Ishikawa (cell line): ENCODE measurements around the gene PELI2.

Experiments used
- CEBPB ChIP-seq: IDR thresholded peaks from 2 replicates; pipeline ENCODE4 v1.6.1; 2012
- CREB1 ChIP-seq: IDR thresholded peaks from 2 replicates; pipeline ENCODE4 v1.6.1; 2012; ENCODE audit warnings: low read depth
- EGR1 ChIP-seq: IDR thresholded peaks from 2 replicates; pipeline ENCODE4 v1.6.1; 2012
- EP300 ChIP-seq: IDR thresholded peaks from 2 replicates; pipeline ENCODE4 v1.6.1; 2012; ENCODE audit warnings: borderline replicate concordance
- FOXM1 ChIP-seq: IDR thresholded peaks from 2 replicates; pipeline ENCODE4 v1.6.1; 2012; ENCODE audit warnings: low read depth, borderline replicate concordance
- MAX ChIP-seq: IDR thresholded peaks from 2 replicates; pipeline ENCODE4 v1.6.1; 2012
- NFIC ChIP-seq: IDR thresholded peaks from 2 replicates; pipeline ENCODE4 v1.6.1; 2012
- RAD21 ChIP-seq: IDR thresholded peaks from 2 replicates; pipeline ENCODE4 v1.6.1; 2012; ENCODE audit warnings: low read depth
- REST ChIP-seq: IDR thresholded peaks from 2 replicates; pipeline ENCODE4 v1.6.1; 2012; ENCODE audit warnings: low read depth, mild to moderate bottlenecking
- TAF1 ChIP-seq: IDR thresholded peaks from 2 replicates; pipeline ENCODE4 v1.6.1; 2012; ENCODE audit warnings: low read depth, mild to moderate bottlenecking
- TCF12 ChIP-seq: IDR thresholded peaks from 2 replicates; pipeline ENCODE4 v1.6.1; 2012; ENCODE audit warnings: low read depth
- TEAD4 ChIP-seq: IDR thresholded peaks from 2 replicates; pipeline ENCODE4 v1.6.1; 2012
- USF1 ChIP-seq: IDR thresholded peaks from 2 replicates; pipeline ENCODE4 v1.6.1; 2012
- YY1 ChIP-seq: IDR thresholded peaks from 2 replicates; pipeline ENCODE4 v1.6.1; 2012; ENCODE audit warnings: low read depth
- ZBTB7A ChIP-seq: IDR thresholded peaks from 2 replicates; pipeline ENCODE4 v1.6.1; 2012; ENCODE audit warnings: low read depth

The PELI2 gene

GRCh38 chr14:56172571-56172971, 54.4 kb downstream of the PELI2 start:
- TF ChIP-seq EP300 (no peak), TAF1 (no peak), RAD21 (no peak), USF1 (no peak), YY1 (no peak), ZBTB7A (no peak), TCF12 (no peak), EGR1 (no peak), MAX (no peak), FOXM1 (no peak), REST (no peak), TEAD4 (no peak), CEBPB (no peak), CREB1 (no peak), NFIC (no peak)

- no peak for TF ChIP-seq MAX
- no peak for TF ChIP-seq TCF12
- TF ChIP-seq FOXM1: no peak
- no peak for TF ChIP-seq YY1
- TF ChIP-seq REST: no peak
- no peak for TF ChIP-seq CREB1
- TF ChIP-seq USF1: no peak
- TF ChIP-seq ZBTB7A: no peak
- no peak for TF ChIP-seq TEAD4
- no peak for TF ChIP-seq NFIC
- TF ChIP-seq CEBPB: no peak
- TF ChIP-seq RAD21: no peak
- no peak for TF ChIP-seq EGR1
Observed at GRCh38 chr14:56173365-56173922, 55.2 kb downstream of the PELI2 start.

DNA sequence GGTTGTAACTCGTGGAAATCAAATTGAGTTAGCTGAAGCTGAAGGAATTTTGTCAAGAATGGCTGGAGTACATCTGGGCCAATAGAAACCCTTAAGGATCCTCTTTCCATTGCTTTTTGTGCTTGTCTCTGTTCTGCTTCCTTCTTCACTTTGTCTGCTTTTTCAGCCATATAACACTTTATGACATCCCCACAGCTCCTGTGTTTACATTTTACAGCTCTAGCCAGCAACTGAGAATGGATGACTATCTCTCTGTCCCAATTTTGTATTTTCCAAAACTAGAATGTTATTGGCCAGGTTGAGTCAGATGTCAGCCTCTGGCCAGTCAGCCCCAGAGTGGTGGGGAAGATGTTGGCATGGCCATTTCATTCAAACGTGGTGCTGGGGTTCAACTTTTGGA, 57.6 kb downstream of the PELI2 start:
- no peak for TF ChIP-seq TCF12
- no peak for TF ChIP-seq REST
- no peak for TF ChIP-seq EGR1
- TF ChIP-seq YY1: no peak
- TF ChIP-seq CREB1: no peak
- no peak for TF ChIP-seq TAF1
- no peak for TF ChIP-seq FOXM1
- no peak for TF ChIP-seq EP300
- TF ChIP-seq MAX: no peak
- no peak for TF ChIP-seq ZBTB7A
- no peak for TF ChIP-seq RAD21
- TF ChIP-seq USF1: no peak

DNA sequence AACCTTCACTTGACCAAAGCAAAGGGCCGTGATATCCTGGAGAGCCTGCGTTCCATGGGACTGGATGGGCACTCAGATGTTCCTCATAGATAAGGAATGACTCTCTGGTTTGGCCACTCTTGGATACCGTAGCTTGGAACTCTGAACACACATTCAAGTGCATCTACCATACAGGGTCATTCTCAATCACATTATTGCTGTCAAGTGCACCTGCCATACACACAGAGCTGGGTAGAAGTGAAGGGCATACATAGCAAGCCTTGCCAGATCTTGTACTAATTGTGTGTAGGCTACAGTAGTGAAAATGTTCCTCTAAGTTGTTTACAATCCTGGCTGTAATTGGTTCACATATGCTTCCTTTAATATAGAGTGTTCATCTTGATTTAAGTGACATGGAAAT, 58.3 kb downstream of the PELI2 start:
- TF ChIP-seq FOXM1: no peak
- no peak for TF ChIP-seq TEAD4
- TF ChIP-seq RAD21: no peak
- no peak for TF ChIP-seq TAF1
- no peak for TF ChIP-seq ZBTB7A
- TF ChIP-seq NFIC: no peak
- TF ChIP-seq CREB1: no peak
- no peak for TF ChIP-seq CEBPB
- TF ChIP-seq YY1: no peak
- TF ChIP-seq REST: no peak
- no peak for TF ChIP-seq USF1
- TF ChIP-seq EGR1: no peak
- no peak for TF ChIP-seq EP300
